AG08396 (cell line): Measurements from ENCODE around the gene SIVA1.
"Not testable (repeated sequence)": the region's sequence is repeated elsewhere in the genome, so short reads cannot be mapped to it uniquely, and the experiment has no call there.

Experiments used
- DNase-seq: peaks from one replicate; pipeline ENCODE4 v3.0.0; 2012; ENCODE audit warnings: low spot score, mixed read lengths

The SIVA1 gene

DNA sequence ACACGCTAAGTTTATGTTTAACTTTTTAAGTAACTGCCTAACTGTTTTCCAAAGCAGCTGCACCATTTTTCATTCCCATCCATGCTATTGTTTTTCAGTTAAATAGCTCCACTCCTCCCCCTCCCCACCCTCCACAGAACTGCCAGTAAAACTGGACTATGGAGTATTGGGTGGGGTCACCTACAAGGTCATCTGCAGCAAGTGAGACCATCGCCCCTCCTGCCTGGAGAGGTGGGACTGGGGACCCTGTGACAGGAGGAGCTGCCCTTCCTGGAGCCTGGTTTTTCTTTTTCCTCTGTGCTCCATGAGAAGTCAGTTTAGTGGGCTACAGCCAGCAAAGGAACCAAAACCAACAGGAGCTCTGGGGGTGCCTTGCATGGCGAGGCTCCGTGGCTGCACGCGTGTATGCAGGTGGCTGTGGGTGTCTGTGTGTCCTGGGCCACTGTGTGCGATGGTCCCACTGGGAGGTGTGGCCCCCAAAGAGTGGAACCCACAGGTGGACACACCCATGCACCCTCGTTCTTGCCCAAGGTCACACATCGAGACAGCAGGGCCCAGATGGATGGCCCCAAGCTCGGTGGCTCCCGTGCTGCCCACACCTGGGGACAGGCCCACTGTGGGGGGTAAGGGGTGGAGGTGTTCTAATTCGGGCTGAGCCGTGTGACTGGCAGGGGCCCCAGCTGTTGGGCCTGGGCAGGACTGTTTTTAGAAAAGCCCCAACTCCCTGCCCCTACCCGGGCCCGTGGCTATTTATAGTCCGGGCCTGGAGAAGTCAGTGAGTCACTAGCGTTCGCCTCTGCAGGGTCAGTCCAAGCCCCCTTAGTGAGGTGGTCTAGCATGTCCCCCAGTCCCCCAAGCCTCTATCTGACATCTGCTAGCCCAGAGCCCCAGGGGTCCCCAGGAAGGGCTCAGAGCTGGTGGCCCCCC is 31.2 kb upstream of the SIVA1 start:
- DNase-seq, result peak; percentile 82

DNA sequence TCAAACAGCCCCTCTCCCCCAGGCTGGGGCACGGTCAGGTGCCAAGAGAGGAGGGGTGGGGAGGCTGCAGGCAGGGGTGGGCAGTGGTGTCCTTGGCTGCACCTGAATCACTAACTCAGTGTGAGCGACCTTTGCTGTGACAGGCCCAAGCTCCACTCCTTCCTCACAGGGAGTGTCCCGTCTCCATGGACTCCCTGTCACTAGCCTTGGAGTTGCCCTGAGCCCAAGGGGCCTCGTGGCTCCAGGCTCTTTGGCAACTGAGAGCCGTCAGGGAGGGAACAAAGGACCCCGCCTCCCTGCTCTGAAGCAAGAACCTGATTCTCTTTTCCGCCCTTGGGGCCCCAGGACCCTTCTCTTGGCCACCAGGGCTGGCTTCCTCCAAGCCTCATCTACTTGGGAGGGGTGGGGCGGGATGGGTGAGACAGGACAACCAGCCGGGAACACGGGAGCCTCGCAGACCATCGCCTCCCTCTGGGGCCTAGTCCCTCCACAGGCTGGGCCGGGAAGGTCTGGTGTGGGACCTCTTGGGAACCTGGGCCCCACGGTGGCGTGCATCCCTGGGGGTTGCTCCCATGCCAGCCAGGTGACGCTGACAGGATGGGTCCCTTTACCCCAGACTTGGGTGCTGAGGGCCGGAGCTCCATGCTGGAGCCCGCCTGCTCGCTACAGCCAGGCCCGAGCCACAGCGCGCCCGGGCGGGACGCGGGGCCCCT is 29.9 kb upstream of the SIVA1 start:
- DNase-seq, result no peak

DNA sequence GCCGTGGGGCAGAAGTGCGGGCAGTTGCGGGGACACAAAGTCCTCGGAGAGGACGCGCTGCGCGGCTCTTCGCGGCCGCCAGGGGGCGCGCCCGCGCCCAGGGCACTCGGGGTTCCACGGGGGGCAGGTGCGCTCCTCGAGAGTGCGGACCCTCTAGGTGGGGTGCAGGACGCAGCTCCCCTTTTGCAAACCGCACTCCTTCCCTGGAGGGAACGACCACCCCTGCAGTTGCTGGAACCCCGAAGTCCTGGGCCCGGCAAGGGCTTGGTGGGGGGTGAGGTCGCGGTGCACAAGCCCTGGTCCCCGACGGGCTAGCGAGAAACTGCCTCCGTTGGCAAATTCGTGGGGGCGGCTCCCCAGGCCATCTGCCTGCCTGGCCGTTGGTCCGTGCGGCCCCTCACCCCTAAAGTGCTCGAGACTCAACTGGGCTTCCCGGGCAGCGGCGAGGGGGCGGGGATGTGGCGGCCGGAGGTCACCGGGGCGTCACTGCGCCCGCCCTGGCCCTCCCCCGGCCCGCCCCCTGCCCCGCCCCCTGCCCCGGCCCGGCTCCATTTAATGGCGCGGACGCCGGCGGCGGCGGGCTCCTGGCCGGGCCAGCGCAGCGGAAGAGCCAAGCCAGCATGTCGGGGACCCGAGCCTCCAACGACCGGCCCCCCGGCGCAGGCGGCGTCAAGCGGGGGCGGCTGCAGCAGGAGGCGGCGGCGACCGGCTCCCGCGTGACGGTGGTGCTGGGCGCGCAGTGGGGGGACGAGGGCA is 29.1 kb upstream of the SIVA1 start, which contains the start of gene ADSS1:
Gene ADSS1, plus strand, starts transcription at position 579 of the 756 bp plus-strand sequence. Its CDS starts 42 bp downstream, at position 621.
- peak; percentile 92 for DNase-seq

DNA sequence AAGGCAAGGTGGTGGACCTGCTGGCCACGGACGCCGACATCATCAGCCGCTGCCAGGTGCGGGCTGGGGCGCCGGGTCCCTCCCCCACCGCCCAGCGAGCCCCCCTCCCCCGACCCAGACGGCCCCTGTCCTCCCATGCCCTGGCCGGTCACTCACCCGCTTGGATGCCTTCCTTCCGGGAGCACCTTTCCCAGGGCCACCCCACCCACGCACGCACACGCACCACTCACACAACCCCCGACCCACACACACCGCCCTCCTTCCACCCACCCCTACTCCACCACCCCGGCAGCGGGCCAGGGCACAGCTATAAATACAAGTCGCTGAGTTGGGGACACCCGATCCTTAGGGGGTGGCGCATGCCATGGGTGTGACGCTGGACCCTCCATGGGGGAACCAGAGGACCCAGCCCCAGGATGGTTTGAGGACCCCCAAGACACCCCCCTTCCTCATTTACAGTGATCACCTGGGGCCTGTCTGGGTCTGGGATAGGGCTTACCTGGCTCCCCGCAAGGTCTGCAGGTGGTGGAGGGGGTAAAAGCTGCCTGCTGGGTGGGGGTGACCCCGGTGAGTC is 28.5 kb upstream of the SIVA1 start:
- peak; percentile 57 for DNase-seq

DNA sequence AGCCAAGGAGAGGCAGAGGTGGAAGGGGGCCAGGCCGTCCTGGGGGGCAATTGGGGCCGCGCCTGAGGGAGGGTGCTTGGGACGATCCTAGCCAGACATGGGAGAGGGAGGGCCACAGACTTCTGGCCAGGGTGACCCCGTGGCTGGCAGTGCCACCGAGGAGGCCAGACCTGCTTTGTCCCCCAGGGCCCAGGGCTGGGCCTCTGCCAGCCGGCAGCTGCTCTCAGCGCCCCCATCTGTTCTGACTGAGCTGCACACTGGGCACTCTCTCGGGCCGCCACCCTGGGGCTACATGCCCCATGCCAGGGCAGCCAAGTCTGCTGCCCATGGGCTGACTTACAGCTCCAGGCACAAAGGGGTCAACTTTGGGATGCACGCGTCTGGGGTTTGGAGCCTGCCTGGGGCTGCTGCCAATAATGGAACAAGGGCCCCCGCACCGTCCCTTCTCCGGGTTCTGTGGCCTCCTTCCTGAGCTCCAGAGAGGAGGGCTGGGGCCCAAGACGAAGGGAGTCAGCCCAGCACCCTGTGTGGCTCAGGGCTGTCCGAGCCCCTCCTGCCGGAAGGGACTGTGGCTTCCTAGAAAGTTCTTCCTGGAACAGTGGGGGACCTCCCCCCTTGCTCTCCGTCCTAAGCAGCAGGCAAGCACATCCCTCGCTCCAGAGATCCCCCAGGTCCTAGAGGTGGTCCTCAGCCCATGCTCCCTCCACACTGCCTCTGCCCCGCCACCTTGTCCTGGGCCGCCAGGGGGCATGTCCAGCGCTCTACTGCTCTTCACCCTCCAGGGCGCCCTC is 27.8 kb upstream of the SIVA1 start:
- DNase-seq, result peak; percentile 62

DNA sequence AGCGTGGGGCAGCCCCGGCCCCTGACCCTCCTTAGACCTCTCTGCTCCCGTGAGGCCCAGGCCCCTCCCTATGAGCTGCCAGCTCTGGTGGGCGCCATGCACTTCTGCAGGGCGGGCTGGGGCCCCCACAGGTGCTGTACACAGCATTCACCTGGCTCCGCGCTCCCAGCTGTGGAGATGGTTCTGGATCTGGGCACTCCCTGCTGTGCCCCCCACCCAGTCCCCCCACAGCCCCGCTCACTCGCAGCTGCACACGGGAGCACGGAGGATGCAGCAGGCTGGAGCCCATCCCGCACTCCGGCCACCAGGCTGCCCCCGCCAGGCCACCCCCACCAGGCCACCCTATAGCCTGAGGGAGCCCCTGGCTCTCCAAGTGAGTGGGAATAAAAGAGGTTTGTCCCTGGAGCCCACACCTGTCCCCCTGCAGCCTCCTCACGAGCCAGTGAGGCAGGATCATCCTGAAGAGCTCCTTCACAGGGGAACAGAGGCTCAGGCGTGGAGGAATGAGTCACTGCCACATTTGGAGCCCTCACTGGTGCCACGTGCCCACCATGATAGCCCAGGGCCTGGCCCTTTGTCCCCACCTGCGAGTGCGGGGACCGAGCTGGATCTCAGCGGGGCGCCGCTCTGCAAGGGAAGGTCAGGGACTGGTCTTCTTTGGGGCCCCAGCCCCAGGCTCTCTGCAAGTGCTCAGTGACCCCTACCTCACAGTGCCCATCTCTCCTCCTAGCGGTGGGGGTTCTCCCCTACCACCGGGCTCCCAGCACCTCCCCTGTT is 27.0 kb upstream of the SIVA1 start:
- DNase-seq, result no peak

DNA sequence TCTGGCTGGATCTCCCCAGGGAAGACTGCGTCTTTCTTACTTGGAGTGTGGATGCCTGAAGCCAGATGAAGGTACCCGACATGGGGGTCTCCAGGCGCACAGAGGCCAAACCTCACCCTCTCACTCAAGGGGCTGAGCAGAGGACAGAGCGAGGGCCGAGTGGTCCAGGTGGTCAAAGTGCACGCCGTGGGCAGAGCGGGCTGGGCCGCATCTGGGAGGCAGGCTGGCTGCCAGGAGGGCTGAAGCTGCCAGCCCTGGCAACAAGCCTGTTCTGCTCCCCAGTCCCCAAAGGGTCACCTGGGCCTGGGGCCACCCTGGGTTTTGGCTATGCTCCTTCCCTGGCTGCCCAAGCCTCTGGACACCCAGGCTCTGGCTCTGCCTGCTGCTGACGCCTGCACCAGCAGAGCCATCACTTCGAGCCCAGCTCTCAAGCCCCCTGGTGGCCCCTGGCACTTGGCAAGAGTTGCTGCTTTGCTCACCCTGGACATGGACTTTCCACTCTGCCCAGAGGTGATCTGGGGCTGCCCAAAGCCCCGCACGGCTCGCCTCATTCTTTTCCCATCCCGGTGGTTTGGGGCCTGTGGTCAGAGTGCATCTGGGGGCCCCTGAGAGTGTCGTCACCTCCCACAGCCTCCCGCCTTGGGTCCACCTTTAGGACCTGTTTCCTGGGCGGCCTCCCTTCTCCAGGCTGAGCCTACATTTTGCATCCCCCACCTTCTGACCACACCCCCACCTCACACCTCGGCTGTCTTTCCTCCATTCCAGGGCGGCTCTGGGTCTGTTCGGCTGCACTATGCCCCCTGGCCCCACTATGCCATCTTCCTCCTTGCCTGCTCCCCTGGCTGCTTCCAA is 26.1 kb upstream of the SIVA1 start:
- no peak for DNase-seq

DNA sequence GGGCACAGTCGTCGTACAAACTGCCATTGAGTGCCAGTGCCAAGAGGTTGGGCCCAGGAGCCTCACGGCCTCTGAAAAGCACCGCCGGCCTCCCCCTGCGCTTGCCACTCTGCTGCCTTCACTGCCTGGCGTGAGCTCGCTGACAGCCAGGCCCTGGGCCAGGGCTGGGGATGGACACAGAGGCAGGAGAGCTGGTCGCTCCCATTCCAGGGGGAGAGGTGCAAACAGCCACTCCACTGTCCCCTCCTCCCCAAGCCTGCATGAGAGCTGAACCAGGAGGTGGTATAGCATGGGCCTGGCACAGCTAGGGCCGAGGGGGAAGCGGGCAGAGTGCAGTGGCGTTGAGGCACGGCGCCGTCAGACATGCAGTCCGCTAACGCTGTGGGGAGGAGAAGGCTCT is 24.3 kb upstream of the SIVA1 start:
- DNase-seq, result no peak

DNA sequence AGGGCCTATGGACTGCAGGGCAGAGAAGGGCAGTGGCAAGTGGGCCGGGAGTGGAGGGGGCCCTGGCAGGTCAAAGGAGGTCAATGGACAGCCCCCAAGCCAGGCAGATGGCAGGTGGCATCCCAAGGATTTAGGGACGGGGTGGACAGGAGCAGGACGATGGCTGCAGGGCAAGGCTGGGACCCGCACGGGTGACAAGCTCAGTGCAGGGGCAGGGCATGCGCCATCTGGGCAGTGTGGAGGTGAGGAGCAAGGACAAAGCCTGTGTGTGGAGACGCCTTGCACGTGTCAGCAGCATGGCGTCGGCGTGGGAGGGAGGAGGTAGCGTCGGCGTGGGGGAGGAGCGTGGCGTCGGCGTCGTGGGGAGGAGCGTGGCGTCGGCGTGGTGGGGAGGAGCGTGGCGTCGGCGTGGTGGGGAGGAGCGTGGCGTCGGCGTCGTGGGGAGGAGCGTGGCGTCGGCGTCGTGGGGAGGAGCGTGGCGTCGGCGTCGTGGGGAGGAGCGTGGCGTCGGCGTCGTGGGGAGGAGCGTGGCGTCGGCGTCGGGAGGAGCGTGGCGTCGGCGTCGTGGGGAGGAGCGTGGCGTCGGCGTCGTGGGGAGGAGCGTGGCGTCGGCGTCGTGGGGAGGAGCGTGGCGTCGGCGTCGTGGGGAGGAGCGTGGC is 23.6 kb upstream of the SIVA1 start:
- DNase-seq, result not testable (repeated sequence)

DNA sequence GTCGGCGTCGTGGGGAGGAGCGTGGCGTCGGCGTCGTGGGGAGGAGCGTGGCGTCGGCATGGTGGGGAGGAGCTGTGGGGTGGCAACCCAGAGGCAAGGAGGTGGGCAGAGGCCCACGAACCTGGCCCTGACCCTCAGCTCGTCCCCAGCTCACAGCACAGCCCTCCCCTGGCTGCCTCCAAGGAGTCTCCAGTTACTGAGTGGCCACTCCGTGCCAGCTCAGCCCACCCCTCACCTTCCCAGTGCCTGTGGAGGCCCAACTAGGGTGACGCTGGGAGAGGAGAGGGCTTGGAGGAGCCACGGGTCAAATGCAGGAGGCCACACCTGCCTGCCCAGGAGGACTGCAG is 23.1 kb upstream of the SIVA1 start:
- DNase-seq, result no peak

DNA sequence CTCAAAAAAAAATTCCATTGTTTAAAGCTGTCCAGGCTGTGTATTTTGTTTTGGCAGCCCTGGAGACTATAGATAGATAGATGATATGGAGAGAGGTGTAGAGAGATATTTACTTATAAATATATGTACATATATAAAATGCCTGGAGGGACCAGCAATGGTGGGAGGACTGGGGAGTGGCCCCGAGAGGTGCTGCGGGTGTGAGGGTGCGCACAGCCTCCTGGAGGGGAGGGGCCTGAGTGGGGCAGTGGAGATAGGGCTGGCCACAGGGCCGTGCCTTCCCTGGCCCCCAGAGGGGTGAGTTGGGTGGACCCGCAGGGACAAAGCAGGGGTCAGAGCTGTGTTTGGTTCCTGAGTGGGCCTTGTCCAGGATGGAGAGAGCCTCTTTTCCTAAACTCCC is 22.5 kb upstream of the SIVA1 start:
- no peak for DNase-seq

DNA sequence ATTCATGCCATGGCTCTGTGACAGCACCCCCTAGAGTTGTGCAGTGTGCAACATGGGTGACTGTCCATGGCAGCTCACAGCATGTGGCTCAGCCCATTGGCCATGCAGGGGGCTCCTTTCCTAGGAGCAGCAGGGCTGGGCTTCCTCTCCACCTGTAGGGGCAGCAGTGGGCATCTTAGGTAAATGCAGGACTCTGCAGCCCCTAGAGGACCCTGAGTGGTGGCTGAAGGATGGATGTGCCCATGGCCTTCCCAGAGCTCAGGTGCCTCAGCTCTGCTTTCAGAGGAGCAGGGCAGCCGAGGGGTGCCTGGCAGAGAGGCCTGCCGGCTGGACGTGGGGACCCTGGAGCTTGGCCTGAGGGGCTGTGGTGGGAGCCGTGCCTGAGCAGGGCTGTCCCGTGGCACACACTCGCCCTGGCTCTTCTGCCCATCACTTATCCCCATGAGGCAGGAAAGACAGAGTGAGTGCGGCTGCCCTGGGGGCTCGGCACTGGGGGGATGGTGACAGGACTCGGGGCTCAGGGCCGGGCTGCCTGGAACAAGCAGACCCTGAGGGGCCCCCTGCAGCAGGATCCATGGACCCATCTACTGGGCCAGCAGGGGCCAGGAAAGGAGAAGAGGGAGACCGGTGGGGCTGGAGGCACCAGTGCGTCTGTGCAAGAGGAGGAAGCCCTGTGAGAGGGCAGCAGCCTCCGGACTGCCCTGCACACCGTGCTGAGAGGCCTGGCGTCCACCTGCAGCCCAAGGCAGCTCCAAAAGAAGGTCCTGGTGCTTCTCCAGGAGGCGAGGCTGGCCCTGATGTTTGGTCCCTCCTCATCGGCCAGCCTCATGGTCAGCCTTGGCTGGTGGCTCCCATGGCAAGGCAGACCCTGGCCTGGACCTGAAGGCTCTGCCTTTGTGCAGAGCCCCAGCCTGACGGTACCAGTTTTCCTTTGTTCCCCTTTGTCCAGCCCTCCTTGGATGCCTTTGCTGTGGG is 21.3 kb upstream of the SIVA1 start:
- no peak for DNase-seq

DNA sequence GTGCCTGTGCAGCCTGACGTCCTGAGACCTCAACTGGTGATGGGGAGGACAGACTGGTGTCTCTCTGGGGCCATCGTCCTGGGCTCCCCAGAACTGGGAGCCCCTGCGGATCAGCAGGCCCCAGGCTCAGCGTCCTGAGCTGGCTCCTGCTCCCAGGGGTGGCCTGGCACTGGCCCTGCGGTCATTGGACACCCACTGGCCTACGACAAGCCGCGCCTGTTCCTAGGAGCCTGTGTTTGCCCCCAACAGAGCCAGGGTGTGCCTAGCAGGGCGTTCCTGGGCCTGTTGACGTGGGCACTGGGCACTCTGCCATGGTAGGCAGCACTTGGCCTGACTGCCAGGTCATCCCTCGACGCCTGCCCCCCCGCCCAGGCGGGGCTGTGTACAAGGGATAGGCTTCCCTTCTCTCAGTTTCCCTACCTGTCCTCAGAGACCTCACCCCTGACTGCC is 20.6 kb upstream of the SIVA1 start:
- DNase-seq, result no peak

DNA sequence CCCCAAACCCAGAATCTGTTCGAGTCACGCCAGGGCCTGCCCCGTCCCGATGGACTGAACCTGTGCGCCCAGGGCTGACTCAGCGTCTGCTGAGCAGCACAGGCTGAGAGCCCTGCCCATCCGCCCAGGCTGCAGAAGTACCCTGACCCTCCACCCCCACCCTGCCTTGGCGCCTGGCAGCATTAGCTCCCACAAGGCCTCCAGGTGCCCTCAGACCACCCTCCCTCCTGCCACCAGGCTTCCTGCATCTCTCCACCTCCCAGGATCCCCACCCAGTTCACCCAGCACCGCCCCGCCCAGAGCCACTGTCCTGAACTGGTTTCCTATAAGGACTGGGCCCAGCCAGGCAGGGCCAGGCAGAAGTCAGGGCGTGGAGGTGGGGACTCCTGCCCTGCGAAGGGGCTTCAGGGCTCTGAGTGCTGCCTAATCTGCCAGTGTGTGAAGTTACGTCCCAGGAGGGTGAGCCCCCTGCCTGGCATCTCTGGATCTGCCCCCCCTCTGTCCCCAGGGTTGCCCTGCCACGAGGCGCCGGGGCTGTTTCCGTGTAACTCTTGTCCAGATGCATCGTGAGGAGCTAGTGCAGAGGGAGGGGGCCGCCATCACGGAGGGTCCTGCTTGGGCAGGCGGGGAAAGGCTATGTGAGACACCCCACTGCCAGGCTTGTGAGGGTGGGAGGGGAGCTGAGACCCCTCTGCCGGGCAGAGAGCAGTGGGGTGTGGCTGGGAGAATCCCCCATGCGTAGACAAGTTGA is 19.8 kb upstream of the SIVA1 start:
- DNase-seq, result no peak

DNA sequence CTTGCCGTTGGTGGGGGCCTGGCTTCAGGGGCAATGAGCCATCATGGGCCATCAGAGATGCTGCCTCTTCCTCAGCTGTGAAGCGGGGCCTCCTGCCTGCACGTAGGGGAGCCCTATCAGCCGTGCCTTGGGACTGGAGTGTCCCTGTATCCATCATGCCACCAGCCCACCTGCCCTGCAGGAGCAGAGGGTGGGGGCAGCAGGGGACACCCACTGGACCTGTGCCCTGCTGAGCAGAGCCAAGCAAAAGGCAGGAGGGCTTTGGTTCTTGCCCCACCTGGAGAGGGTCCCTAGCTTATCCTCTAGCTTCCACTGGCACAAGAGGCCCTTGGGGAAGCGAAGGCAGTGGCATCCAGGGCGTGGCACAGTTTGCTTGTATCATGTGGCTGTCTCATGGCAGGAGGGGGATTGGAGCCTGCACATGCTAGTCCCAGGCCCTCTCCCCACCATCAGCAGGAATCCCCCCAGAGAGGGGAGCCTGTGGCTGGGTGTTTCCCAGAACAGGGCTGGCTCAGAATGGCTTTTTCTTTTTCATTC is 18.8 kb upstream of the SIVA1 start:
- DNase-seq, result no peak

DNA sequence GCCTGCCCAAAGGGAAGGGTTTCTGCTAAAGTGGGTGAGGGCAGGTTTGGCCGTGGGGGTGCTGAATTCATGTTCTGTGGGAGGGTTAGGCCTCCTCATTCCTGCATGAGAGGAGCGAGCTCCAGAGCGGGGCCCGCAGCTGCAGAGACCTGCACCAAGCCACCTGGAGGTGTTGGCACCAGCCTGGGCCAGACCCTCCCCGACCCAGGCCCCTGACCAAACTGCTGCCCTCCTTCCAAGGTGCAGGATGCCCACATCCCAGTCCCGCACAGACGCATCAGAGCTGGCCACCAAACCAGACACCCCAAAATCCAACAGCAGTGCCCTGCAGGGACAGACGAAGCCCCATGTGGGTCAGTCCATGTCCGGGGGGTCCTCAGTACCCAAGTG is 18.4 kb upstream of the SIVA1 start:
- no peak for DNase-seq
